Activated CD8-positive, alpha-beta T cell treated with anti-CD3 and anti-CD28 coated beads, Interleukin-2, amount 10 ng/mL, durations not matched to agents 7 days and 5 days (primary cell): ENCODE measurements around the gene WDFY4. TPM values are rescaled to one million over a fixed set of nuclear protein-coding genes. Genes with fewer than 3 reads are reported as not detected.

Source experiments
- ATAC-seq: fragments of 150-1000 bp; cut with Tn5 transposase; one replicate; pipeline ENCODE4 v1.10.0; 2021; ENCODE audit warnings: moderate library complexity
- CTCF ChIA-PET: fragments of 350-600 bp; sonication (Branson Sonifier 250); formaldehyde crosslinking; loops from one replicate; lab custom pipeline; 2021; ENCODE audit warnings: antibody characterized with exemption; lab: Charles Lee
- POLR2A ChIA-PET: fragments of 350-600 bp; sonication (Branson Sonifier 250); formaldehyde crosslinking; loops from one replicate; lab custom pipeline; 2021; ENCODE audit warnings: antibody characterized with exemption; lab: Charles Lee
- DNase-seq: peaks from one replicate; pipeline ENCODE4 v3.0.0-alpha.2; 2020
- H3K27ac Mint-ChIP-seq: one replicate; pipeline ENCODE4 v1.8.0; 2021; ENCODE audit warnings: mild to moderate bottlenecking, mixed read lengths
- H3K27me3 Mint-ChIP-seq: one replicate; pipeline ENCODE4 v1.8.0; 2021; ENCODE audit warnings: low read depth, mixed read lengths
- H3K36me3 Mint-ChIP-seq: one replicate; pipeline ENCODE4 v1.8.0; 2021; ENCODE audit warnings: low read depth, mixed read lengths
- H3K4me1 Mint-ChIP-seq: one replicate; pipeline ENCODE4 v1.8.0; 2021; ENCODE audit warnings: low read depth, mixed read lengths
- H3K4me3 Mint-ChIP-seq: one replicate; pipeline ENCODE4 v1.8.0; 2021; ENCODE audit warnings: mild to moderate bottlenecking, mixed read lengths
- H3K9me3 Mint-ChIP-seq: one replicate; pipeline ENCODE4 v1.8.0; 2022; ENCODE audit warnings: mixed read lengths; ENCODE audit not compliant: insufficient read depth
- total RNA-seq, 2 experiments: library from RNA; stranded (reverse); gene quantifications; one replicate each; pipeline ENCODE4 v1.2.3, GENCODE V29; 2021

WDFY4 gene
- total RNA-seq, 2 experiments from 2014 or later = 0.16 to 0.37 TPM

DNA sequence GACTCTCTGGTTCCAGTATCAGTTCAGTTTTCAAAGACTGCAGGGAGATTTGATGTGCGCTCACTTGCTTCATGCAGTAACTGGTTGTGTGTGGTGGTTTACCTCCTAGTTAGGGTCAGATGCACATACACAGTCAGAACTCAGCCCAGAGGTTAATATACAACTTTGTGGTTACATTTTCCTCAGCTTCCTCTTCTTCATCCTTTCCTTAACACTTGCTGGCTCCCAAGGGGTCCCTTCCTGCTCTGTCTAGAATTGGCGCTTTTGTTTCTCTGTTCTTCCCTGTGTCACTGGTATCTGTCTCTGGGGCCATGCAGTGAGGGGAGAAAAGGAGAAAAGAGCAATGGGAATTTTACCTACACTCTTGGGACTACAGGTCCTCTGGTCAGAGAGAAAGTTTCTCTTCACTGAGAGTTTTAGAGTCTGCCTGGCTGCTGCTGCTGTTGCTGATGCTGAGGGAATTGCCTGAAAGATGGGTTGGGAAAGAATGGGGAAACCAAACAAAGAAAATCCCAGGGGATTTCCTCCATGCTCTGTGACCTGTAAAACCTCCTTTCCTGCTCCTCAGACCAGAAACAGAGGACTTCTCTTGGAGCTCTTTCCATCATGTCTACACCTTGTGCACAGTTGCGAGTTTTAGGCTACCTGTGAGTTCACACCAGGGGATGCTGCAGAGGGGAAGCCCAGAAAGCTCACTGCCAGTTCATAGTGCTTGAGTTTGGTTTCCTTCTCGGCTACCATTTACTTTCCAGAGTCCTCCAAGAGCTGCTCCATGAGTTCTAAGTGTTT, 74.6 kb downstream of the WDFY4 start:
- no peaks in the 10 kb centered on the region for H3K36me3 Mint-ChIP-seq
- no peaks in the 10 kb centered on the region for H3K4me1 Mint-ChIP-seq
- no peak overlapping the region for H3K4me3 Mint-ChIP-seq
- no peaks in the 10 kb centered on the region for H3K9me3 Mint-ChIP-seq
- ATAC-seq (no peak), DNase-seq (peak; percentile 11)
- POLR2A ChIA-PET = no interaction called here
- H3K27ac Mint-ChIP-seq = no peak overlapping the region
- peaks cover 19% of the 10 kb centered on the region for H3K27me3 Mint-ChIP-seq
- CTCF ChIA-PET = no interaction called here

DNA sequence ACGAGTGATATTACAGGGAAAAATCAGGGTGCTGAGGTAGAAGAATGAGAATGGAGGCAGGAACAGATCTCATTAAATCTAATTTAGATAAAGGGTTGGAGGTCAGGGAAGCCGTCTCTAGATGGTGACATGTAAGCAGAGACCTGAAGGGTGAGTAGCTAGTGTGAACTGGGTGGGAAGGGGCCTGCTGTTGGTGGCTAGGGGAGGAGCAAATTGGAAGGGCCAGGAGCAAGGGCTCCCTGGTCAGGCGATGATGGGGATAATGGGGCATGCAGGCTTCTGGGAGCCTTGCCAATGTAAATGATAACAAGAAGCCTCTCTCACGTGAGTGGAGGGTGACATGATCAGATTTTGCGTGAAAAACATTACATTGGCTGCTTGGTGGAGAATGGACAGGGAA, 76.3 kb downstream of the WDFY4 start:
- ChIA-PET CTCF (no interaction called here), POLR2A (no interaction called here)
- no peak for DNase-seq
- no peak overlapping the region for H3K4me3 Mint-ChIP-seq
- peaks cover 14% of the 10 kb centered on the region for H3K27me3 Mint-ChIP-seq
- ATAC-seq = no peak
- no peaks in the 10 kb centered on the region for H3K4me1 Mint-ChIP-seq
- H3K9me3 Mint-ChIP-seq = no peaks in the 10 kb centered on the region
- no peaks in the 10 kb centered on the region for H3K36me3 Mint-ChIP-seq
- no peak overlapping the region for H3K27ac Mint-ChIP-seq

DNA sequence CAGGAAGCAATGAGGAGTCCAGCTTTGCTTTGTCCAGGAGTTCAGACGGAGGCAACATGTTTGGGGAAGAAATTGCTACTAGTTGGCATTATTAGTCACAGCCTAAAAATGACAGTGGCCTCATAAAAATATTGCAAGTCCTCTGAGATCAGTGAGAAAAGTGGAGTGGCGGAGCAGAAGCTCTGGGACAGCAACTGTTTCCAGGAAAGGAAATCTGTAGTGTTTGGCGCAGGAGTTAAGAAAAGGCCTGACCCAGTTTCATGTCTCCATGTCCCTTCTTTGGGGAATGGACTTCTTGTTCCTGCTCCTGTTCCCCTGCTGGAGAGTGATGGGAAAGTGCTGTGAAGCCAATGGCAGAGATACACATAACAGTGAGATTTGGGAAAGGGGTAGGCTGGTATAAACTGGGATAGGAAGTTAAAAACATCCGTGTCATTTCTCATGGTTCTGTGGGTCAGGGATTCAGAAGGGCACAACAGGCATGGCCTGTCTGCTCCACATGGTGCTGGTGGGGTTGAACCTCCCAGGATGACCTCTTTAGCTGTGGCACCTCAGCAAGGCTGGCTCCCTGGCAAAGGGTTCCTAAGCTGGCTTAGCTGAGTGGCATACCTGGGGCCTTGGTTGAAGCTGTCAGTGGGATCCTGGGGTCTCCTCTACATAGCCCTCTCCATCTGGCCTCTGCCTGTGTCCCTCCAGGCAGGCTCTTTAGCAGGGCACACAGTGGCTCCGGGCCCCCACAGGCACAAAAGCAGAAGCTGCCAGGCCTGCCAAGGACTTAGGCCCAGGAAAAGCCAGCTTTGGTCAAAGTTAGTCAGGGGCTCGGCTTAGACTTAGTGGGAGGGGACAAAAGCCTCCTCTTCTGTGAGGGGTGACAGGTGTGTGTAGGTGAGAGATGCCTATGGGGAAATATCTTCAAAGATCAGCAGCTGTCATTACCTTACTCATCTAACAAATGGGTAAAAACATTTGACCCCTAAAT, 77.7 kb downstream of the WDFY4 start:
- CTCF ChIA-PET = no interaction called here
- ATAC-seq (no peak), DNase-seq (no peak)
- no peaks in the 10 kb centered on the region for H3K4me1 Mint-ChIP-seq
- no peak overlapping the region for H3K27ac Mint-ChIP-seq
- POLR2A ChIA-PET = no interaction called here
- no peaks in the 10 kb centered on the region for H3K36me3 Mint-ChIP-seq
- H3K4me3 Mint-ChIP-seq = no peak overlapping the region
- H3K27me3 Mint-ChIP-seq = peaks cover 13% of the 10 kb centered on the region
- H3K9me3 Mint-ChIP-seq = no peaks in the 10 kb centered on the region

DNA sequence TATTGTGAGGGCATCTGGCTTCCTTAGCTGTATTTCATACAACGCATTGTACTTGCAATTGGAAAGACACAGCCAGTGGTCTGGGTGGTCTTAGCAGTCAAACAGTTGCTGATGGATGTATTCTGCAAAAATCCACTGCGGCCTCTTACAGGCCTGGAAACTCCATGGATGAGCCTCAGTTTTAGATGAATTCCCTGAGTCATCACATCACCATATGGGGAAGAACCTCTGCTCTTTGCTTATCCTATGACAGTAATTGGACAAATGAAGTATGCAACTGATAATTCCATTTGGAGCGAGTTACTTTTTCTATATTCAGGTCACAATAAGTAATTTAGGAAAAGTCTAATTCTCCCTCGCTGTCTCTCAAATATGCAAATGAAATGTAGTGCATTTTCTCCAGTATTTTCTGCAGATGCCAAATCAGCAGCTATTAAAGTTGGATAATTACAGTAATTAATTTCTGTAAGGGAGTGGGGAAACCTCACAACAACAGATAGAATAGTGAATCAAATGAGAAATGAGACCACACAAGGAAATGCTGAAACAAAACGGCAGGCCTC, 78.8 kb downstream of the WDFY4 start:
- Mint-ChIP-seq H3K9me3 (no peaks in the 10 kb centered on the region), H3K27me3 (peaks cover 9% of the 10 kb centered on the region), H3K4me3 (no peak overlapping the region), H3K27ac (no peak overlapping the region), H3K4me1 (no peaks in the 10 kb centered on the region), H3K36me3 (no peaks in the 10 kb centered on the region)
- POLR2A ChIA-PET = no interaction called here
- CTCF ChIA-PET = no interaction called here
- ATAC-seq = no peak
- DNase-seq = no peak

DNA sequence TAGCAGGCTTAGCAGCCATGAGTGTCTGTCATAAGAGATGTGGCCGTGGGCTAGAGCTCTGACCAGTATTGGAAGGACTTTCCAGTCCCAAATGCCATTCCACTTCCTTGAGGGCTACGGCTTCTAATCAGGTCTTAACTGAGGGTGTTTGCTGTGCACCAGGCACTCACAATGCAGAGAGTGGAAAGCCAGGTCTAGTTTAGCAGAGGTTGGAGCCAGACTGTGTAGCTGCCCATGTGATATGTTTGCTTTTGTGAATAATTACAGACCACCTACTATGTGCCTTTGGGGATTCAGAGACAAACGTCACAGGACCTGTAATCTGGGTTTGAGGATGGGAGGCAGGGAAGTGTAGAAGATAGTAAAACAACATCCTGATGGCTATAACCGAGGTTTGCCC, 79.8 kb downstream of the WDFY4 start:
- ChIA-PET POLR2A (no interaction called here), CTCF (interaction anchor here (1.3 kb wide), 2 partner anchors 9 to 106 kb away, joined by 3 to 4 read pairs; no protein-coding TSS in a partner anchor)
- H3K36me3 Mint-ChIP-seq = no peaks in the 10 kb centered on the region
- ATAC-seq (no peak), DNase-seq (no peak)
- H3K9me3 Mint-ChIP-seq = no peaks in the 10 kb centered on the region
- peaks cover 9% of the 10 kb centered on the region for H3K27me3 Mint-ChIP-seq
- H3K4me3 Mint-ChIP-seq = no peak overlapping the region
- no peak overlapping the region for H3K27ac Mint-ChIP-seq
- no peaks in the 10 kb centered on the region for H3K4me1 Mint-ChIP-seq

DNA sequence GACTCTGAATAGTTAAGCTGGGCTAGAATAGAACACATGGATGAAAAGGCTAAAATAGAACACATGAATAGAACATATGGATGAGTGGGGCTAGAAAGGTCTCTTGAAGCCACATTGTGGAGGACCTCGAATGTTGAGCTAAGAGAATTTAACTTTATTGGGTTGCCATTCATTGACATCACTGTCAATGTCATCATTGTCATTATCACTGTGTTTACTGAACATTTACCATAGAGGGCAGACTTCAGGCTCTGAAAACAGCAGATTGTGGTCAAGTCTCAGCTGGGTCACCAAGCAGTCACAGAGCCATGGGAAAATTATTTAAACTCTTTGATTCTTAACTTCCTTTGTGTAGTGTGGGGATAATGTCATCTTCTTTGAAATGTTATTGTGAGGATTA, 80.4 kb downstream of the WDFY4 start:
- peaks cover 5% of the 10 kb centered on the region for H3K27me3 Mint-ChIP-seq

DNA sequence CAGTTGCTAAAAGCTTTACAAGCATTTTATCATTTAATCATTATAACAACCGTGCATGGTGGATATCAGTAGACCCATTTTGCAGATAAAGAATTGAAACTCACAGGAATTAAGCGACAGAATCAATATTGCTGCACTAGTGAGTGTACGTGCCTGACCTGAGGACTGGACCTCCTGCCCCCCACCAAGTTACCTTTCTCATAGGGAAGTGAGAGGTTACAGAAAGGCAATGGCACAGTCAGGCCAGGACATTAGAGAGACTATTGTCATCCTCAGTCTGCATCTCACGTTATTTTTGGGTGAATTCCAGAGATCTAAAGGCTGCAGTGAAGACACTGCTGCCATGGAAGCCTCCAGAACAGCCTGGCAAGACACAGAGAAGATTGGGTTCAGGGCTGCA, 80.9 kb downstream of the WDFY4 start:
- no peaks in the 10 kb centered on the region for H3K9me3 Mint-ChIP-seq
- peaks cover 5% of the 10 kb centered on the region for H3K27me3 Mint-ChIP-seq
- POLR2A ChIA-PET = no interaction called here
- DNase-seq = no peak
- CTCF ChIA-PET = interaction anchor here (1.3 kb wide), 1 partner anchor 10 kb away, joined by 4 read pairs; no protein-coding TSS in a partner anchor
- no peak overlapping the region for H3K27ac Mint-ChIP-seq
- no peak overlapping the region for H3K4me3 Mint-ChIP-seq
- H3K4me1 Mint-ChIP-seq = no peaks in the 10 kb centered on the region
- no peak for ATAC-seq
- no peaks in the 10 kb centered on the region for H3K36me3 Mint-ChIP-seq

More for the DNA sequence above, 80.4 kb downstream of the WDFY4 start:
- Mint-ChIP-seq H3K36me3 (no peaks in the 10 kb centered on the region), H3K4me1 (no peaks in the 10 kb centered on the region), H3K4me3 (no peak overlapping the region), H3K27ac (no peak overlapping the region), H3K9me3 (no peaks in the 10 kb centered on the region)
- no peak for DNase-seq
- no peak for ATAC-seq
- ChIA-PET CTCF (interaction anchor here (1.3 kb wide), 2 partner anchors 10 to 107 kb away, joined by 3 to 4 read pairs; no protein-coding TSS in a partner anchor), POLR2A (no interaction called here)

DNA sequence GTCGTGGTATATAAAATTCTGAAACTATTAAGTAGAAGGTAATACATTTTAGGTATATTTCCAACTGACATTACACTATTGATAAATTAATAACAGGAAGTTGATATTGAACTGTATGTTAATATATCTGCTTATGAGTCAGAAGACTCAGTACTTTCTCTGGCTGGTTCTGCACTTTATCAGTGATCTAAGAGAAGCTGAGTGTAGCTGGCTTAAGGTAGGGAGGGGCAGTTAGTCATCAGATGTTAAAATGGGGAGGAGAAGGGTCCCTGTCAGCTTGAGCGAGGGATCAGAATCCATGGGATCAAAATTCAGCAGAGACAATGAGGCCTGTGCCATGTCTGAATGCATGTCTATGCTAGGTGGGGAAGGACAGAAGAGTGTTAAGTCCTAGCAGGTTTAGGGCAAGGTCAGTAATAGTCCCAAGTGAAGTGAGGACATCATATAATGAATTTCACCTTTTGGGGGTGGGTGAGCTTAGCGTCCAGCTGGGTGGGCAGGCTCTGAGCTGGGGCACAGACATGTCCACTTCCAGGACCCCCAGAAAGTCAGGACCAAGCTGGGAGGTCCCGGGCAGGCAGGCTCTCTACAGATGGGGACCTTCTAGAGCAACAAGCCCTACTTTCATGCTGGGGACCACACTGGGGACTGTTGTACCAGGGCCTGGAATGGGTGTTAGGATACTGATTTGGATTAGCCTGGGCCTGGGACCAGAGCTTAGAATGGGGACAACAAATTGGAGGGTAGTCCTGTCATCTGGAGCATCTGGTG, 82.9 kb downstream of the WDFY4 start:
- Mint-ChIP-seq H3K27ac (no peak overlapping the region), H3K36me3 (no peaks in the 10 kb centered on the region), H3K4me1 (no peaks in the 10 kb centered on the region), H3K27me3 (no peaks in the 10 kb centered on the region), H3K9me3 (no peaks in the 10 kb centered on the region), H3K4me3 (no peak overlapping the region)
- ChIA-PET CTCF (no interaction called here), POLR2A (no interaction called here)
- no peak for ATAC-seq
- no peak for DNase-seq

DNA sequence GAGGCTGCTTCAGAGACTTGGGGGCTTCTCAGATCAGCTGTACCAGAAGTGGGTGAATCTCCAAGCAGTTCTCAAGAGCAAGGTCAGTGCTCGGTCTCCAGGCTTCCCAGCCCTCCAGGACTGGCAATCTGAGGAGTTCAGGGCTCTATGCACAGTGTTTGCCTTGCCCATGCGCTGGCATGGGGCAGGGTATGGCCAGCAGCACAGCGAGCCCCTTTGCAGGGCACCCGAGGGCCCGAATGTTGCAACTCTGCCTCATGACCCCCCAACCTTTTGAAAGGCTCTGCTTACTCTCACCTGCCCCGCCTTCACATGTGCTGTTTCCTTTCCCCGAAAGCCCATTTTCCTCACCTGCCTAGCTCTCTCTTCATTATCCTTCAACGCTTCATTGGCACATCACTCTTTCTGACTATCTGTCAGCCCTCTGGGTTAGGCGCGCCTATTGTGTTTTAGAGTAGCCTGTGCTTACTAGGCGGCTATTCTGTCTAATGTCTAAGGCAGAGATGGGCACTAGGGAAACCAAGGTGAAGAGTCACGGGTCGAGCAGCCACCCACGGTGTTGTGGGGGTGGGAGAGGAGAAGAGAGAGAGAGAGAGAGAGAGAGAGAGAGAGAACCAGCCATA, 83.6 kb downstream of the WDFY4 start:
- Mint-ChIP-seq H3K9me3 (no peaks in the 10 kb centered on the region), H3K27ac (no peak overlapping the region), H3K4me3 (no peak overlapping the region), H3K36me3 (no peaks in the 10 kb centered on the region), H3K4me1 (no peaks in the 10 kb centered on the region), H3K27me3 (no peaks in the 10 kb centered on the region)
- POLR2A ChIA-PET = no interaction called here
- DNase-seq (no peak), ATAC-seq (no peak)
- CTCF ChIA-PET = no interaction called here

DNA sequence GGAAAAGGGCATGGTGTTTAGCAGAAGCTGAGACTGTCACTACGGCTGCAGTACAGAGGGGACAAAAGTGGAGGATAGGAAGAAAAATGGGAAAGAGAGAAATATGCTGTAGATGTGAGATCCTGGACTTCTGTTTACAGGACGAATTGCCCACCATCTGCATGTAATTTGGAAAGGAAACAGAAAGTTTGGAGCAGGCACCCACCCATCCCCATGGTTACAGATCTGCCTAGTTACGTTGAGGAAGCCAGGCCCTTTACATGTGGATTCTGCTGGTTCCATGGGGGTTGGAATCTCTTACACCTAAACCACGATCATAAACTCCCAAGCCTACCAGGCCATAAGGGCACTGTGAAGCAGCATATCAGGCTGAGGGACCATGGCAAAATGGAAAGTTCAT, 84.3 kb downstream of the WDFY4 start:
- Mint-ChIP-seq H3K9me3 (no peaks in the 10 kb centered on the region), H3K27ac (no peak overlapping the region), H3K4me1 (no peaks in the 10 kb centered on the region), H3K36me3 (no peaks in the 10 kb centered on the region), H3K4me3 (no peak overlapping the region), H3K27me3 (no peaks in the 10 kb centered on the region)
- DNase-seq (no peak), ATAC-seq (no peak)
- CTCF ChIA-PET = no interaction called here
- POLR2A ChIA-PET = no interaction called here
